ENCODE measurements around the gene OR2L8. TPM values are rescaled to one million over a fixed set of nuclear protein-coding genes. Genes with fewer than 3 reads are reported as not detected.

OR2L8 gene
- total RNA-seq, 1 experiment from 2014 or later, result not detected

GRCh38 chr1:247992986-247993385 lies 44.3 kb downstream of the OR2L8 start:
- ChIA-PET CTCF (no interaction called here), POLR2A (ENCODE audit: unreplicated experiment) (no interaction called here)
- intact Hi-C loops (cut with micrococcal nuclease), result no loop called here
- H3K9me2 ChIP-seq (replicated peaks; ENCODE audit: low read length), result no peaks in the 10 kb centered on the region
- no peaks in the 10 kb centered on the region for H3K9me3 ChIP-seq (ENCODE audit: low read length)
- no peak for DNase-seq
- no peak overlapping the region for H3K9ac ChIP-seq (ENCODE audit: low read length)
- TF ChIP-seq CTCF (conservative IDR thresholded peaks at IDR 0.05; ENCODE audit: low read depth, low read length), result no peak
- no peak for TF ChIP-seq EZH2 (IDR thresholded peaks at IDR 0.05; ENCODE audit: low read length, unreplicated experiment)
- TF ChIP-seq EZH2phosphoT487 (IDR thresholded peaks at IDR 0.05; ENCODE audit: borderline replicate concordance, low read length), result no peak
- H2AFZ ChIP-seq (ENCODE audit: low read length), result no peak overlapping the region
- ATAC-seq, result no peak
- H3K27ac ChIP-seq (ENCODE audit: low read length), result no peak overlapping the region
- no peaks in the 10 kb centered on the region for H3F3A ChIP-seq (ENCODE audit: low read length, unreplicated experiment)
- H3K27me3 ChIP-seq (ENCODE audit: low read length), result no peaks in the 10 kb centered on the region
- BruUV-seq (replicated peaks), result no TSS peak
- no peaks in the 10 kb centered on the region for H4K20me1 ChIP-seq (ENCODE audit: low read length)
- H3K4me2 ChIP-seq (ENCODE audit: low read length), result no peak overlapping the region
- no peaks in the 10 kb centered on the region for H3K4me1 ChIP-seq (ENCODE audit: insufficient read depth, low read length)
- no peaks in the 10 kb centered on the region for H3K79me2 ChIP-seq (ENCODE audit: low read length)
- H3K4me3 ChIP-seq (ENCODE audit: low read length), result no peak overlapping the region
- H3K36me3 ChIP-seq (ENCODE audit: low read depth, low read length), result no peaks in the 10 kb centered on the region

GRCh38 chr1:247998811-247999210 lies 50.2 kb downstream of the OR2L8 start:
- no peaks in the 10 kb centered on the region for H3K9me3 ChIP-seq (ENCODE audit: low read length)
- DNase-seq (no peak), ATAC-seq (no peak)
- TF ChIP-seq CTCF (conservative IDR thresholded peaks at IDR 0.05; ENCODE audit: low read depth, low read length) (no peak), EZH2phosphoT487 (IDR thresholded peaks at IDR 0.05; ENCODE audit: borderline replicate concordance, low read length) (no peak), EZH2 (IDR thresholded peaks at IDR 0.05; ENCODE audit: low read length, unreplicated experiment) (no peak)
- H3K9ac ChIP-seq (ENCODE audit: low read length), result no peak overlapping the region
- H3K79me2 ChIP-seq (ENCODE audit: low read length), result no peaks in the 10 kb centered on the region
- no peaks in the 10 kb centered on the region for H4K20me1 ChIP-seq (ENCODE audit: low read length)
- ChIA-PET CTCF (no interaction called here), POLR2A (ENCODE audit: unreplicated experiment) (no interaction called here)
- no peak overlapping the region for H3K27ac ChIP-seq (ENCODE audit: low read length)
- no peaks in the 10 kb centered on the region for H3K27me3 ChIP-seq (ENCODE audit: low read length)
- intact Hi-C loops (cut with micrococcal nuclease), result no loop called here
- H3K4me2 ChIP-seq (ENCODE audit: low read length), result no peak overlapping the region
- no TSS peak for BruUV-seq (replicated peaks)
- no peaks in the 10 kb centered on the region for H3K36me3 ChIP-seq (ENCODE audit: low read depth, low read length)
- H3K9me2 ChIP-seq (replicated peaks; ENCODE audit: low read length), result no peaks in the 10 kb centered on the region
- H3F3A ChIP-seq (ENCODE audit: low read length, unreplicated experiment), result no peaks in the 10 kb centered on the region
- H3K4me1 ChIP-seq (ENCODE audit: insufficient read depth, low read length), result peaks cover 12% of the 10 kb centered on the region; the same call in 1 of the 2 replicates
- no peak overlapping the region for H2AFZ ChIP-seq (ENCODE audit: low read length)
- H3K4me3 ChIP-seq (ENCODE audit: low read length), result no peak overlapping the region

Other genes starting within 250 kb of the OR2L8 start
- gene OR6F1, start 232.2 kb upstream of the OR2L8 start, total RNA-seq (2014; rRNA removed), result not detected in 2 replicates
- not detected in 2 replicates for gene OR14K1, start 210.2 kb upstream of the OR2L8 start, total RNA-seq (2014; rRNA removed)
- gene OR14A2, start 200.7 kb upstream of the OR2L8 start, total RNA-seq (2014; rRNA removed), result not detected in 2 replicates
- not detected in 2 replicates for gene OR1C1, start 188.3 kb upstream of the OR2L8 start, total RNA-seq (2014; rRNA removed)
- not detected in 2 replicates for gene OR14A16, start 124.7 kb upstream of the OR2L8 start, total RNA-seq (2014; rRNA removed)
- not detected in 2 replicates for gene OR11L1, start 107.0 kb upstream of the OR2L8 start, total RNA-seq (2014; rRNA removed)
- gene TRIM58, start 91.7 kb upstream of the OR2L8 start, total RNA-seq (2014; rRNA removed), result 22.7 and 46.9 TPM in 2 replicates
- gene OR2W3, start 53.3 kb upstream of the OR2L8 start, total RNA-seq (2014; rRNA removed), result 4.5 and 9.4 TPM in 2 replicates
- gene OR2T8, start 28.6 kb upstream of the OR2L8 start, total RNA-seq (2014; rRNA removed), result 0.26 TPM in 1 of 2 replicates, not detected in the other
- gene OR2AJ1, start 24.0 kb upstream of the OR2L8 start, total RNA-seq (2014; rRNA removed), result not detected in 2 replicates
- gene OR2AK2, start 16.4 kb downstream of the OR2L8 start, total RNA-seq (2014; rRNA removed), result 0.11 TPM in 1 of 2 replicates, not detected in the other
- gene OR2L5, start 64.8 kb downstream of the OR2L8 start, total RNA-seq (2014; rRNA removed), result 0.07 and 0.35 TPM in 2 replicates
- 0.06 TPM in 1 of 2 replicates, not detected in the other for gene OR2L2, start 81.2 kb downstream of the OR2L8 start, total RNA-seq (2014; rRNA removed)
- gene OR2L3, start 98.0 kb downstream of the OR2L8 start, total RNA-seq (2014; rRNA removed), result 0.15 TPM in 1 of 2 replicates, not detected in the other
- not detected in 2 replicates for gene OR2L13, start 146.3 kb downstream of the OR2L8 start, total RNA-seq (2014; rRNA removed)
- not detected in 2 replicates for gene OR2M5, start 196.3 kb downstream of the OR2L8 start, total RNA-seq (2014; rRNA removed)
- gene OR2M2, start 226.0 kb downstream of the OR2L8 start, total RNA-seq (2014; rRNA removed), result not detected in 2 replicates
- not detected in 2 replicates for gene OR2M3, start 248.4 kb downstream of the OR2L8 start, total RNA-seq (2014; rRNA removed)

Data from PC-3 (cell line).